HT-29 (cell line): ENCODE measurements around the gene ZBTB6. TPM values are rescaled to one million over a fixed set of nuclear protein-coding genes. Genes with fewer than 3 reads are reported as not detected.
A peak's percentile ranks its signal among the peaks of the same experiment; 100 is the strongest.

ENCODE experiments used
- small RNA-seq: library from RNA; depleted of rRNA; stranded (forward); fragments of <200 nt; gene quantifications from one replicate; pipeline ENCODE3, GENCODE V24; 2014
- total RNA-seq: library from RNA; depleted of rRNA; stranded (reverse); fragments of >200 nt; shearing (Covaris generic); gene quantifications from 2 replicates; pipeline ENCODE4 v1.2.3, GENCODE V29; 2014; rRNA removed

ZBTB6 gene
- total RNA-seq, 1 experiment from 2014 or later = 3.3 TPM

Small RNA genes within 50 kb of the gene (small RNA-seq; reads per million reads assigned to genes)
- gene RNY1P15 = not detected
- gene SNORD90 = 179 reads per million, percentile 98 among the genes with 10 or more reads in this experiment

Other genes with a start within 250 kb of the ZBTB6 start
- gene OR1L3, start 238.2 kb downstream of the ZBTB6 start, total RNA-seq = not detected in 2 replicates
- not detected in 2 replicates for gene OR1L4, start 189.3 kb downstream of the ZBTB6 start, total RNA-seq
- gene OR1L6, start 171.0 kb downstream of the ZBTB6 start, total RNA-seq = not detected in 2 replicates
- gene OR5C1, start 124.4 kb downstream of the ZBTB6 start, total RNA-seq = not detected in 2 replicates
- not detected in 2 replicates for gene OR1K1, start 113.2 kb downstream of the ZBTB6 start, total RNA-seq
- gene PDCL, start 84.7 kb downstream of the ZBTB6 start, total RNA-seq = 10.5 and 15.5 TPM in 2 replicates
- 21.7 and 23.8 TPM in 2 replicates for gene RC3H2, start 8.0 kb downstream of the ZBTB6 start, total RNA-seq
- 2.6 and 2.8 TPM in 2 replicates for gene ZBTB26, start 18.2 kb upstream of the ZBTB6 start, total RNA-seq
- gene RABGAP1, start 27.7 kb upstream of the ZBTB6 start, total RNA-seq = 21.1 and 23.8 TPM in 2 replicates
- 0.44 TPM in 1 of 2 replicates, not detected in the other for gene GPR21, start 120.3 kb upstream of the ZBTB6 start, total RNA-seq